Cardiac septum (tissue), 1 donor: ENCODE data around the gene SLC35B2. TPM values are rescaled to one million over a fixed set of nuclear protein-coding genes. Genes with fewer than 3 reads are reported as not detected.

Experiments
- DNase-seq: peaks from one replicate; pipeline ENCODE4 v3.0.0-alpha.2; 2020; ENCODE audit warnings: low spot score
- intact Hi-C: fragments of 100-400 bp; cut with DNase I; formaldehyde crosslinking; loops from one replicate; pipeline ENCODE4 v1.14.0; 2022
- total RNA-seq: library from RNA; stranded (reverse); fragmentation: NEBNext Ultra II Directional; extraction: Animal tissue kit (Norgen Biotek cat#: 25700); gene quantifications from one replicate; pipeline ENCODE4 v1.2.1, GENCODE V29; 2021
- donor health status: DM: no; HTN: no; CAD: no.

SLC35B2 gene
- total RNA-seq, 1 donor from 2014 or later: 23.2 TPM

- DNase-seq: no peak
- intact Hi-C loops: no loop called here
Observed at GRCh38 chr6:44270526-44271405, 13.4 kb upstream of the SLC35B2 start.

- DNase-seq: no peak
- intact Hi-C loops: loop anchor here (2.0 to 5.0 kb wide), 2 partner anchors 42 to 69 kb away; partner anchors contain the start of gene AARS2
Observed at GRCh38 chr6:44269921-44270525, 12.7 kb upstream of the SLC35B2 start, which contains the start of gene TMEM151B. TSS of gene TMEM151B (plus strand) at chr6:44270450. CDS start at chr6:44270743, 293 bp downstream.

- intact Hi-C loops: loop anchor here (2.0 to 5.0 kb wide), 2 partner anchors 43 to 69 kb away; partner anchors contain the start of gene AARS2
- no peak for DNase-seq
Observed at GRCh38 chr6:44269178-44269920, 12.0 kb upstream of the SLC35B2 start.

- intact Hi-C loops: loop anchor here (2.0 to 5.0 kb wide), 2 partner anchors 44 to 71 kb away; partner anchors contain the start of gene AARS2
- peak; percentile 77 for DNase-seq
Observed at GRCh38 chr6:44268095-44268628, 10.8 kb upstream of the SLC35B2 start.

- intact Hi-C loops: loop anchor here (5.0 kb wide), 1 partner anchor 45 kb away; the partner anchor contains the start of gene AARS2
- DNase-seq: no peak
Observed at GRCh38 chr6:44267252-44267651, 9.9 kb upstream of the SLC35B2 start.

GRCh38 chr6:44266347-44266746 lies 9.0 kb upstream of the SLC35B2 start:
- no peak for DNase-seq
- intact Hi-C loops: loop anchor here (5.0 kb wide), 1 partner anchor 46 kb away; the partner anchor contains the start of gene AARS2

GRCh38 chr6:44265722-44266233 lies 8.4 kb upstream of the SLC35B2 start:
- DNase-seq: no peak
- intact Hi-C loops: loop anchor here (5.0 kb wide), 1 partner anchor 47 kb away; the partner anchor contains the start of gene AARS2

- intact Hi-C loops: loop anchor here (5.0 kb wide), 1 partner anchor 47 kb away; the partner anchor contains the start of gene AARS2
- peak; percentile 97 for DNase-seq
Observed at GRCh38 chr6:44265007-44265721, 7.8 kb upstream of the SLC35B2 start, which contains the start of gene NFKBIE. TSS of gene NFKBIE (minus strand) at chr6:44265551. CDS start at chr6:44265346, 205 bp downstream.

GRCh38 chr6:44264154-44265006 lies 7.1 kb upstream of the SLC35B2 start:
- DNase-seq: peak; percentile 88
- intact Hi-C loops: loop anchor here (5.0 kb wide), 1 partner anchor 48 kb away; the partner anchor contains the start of gene AARS2

GRCh38 chr6:44263354-44264100 lies 6.2 kb upstream of the SLC35B2 start:
- intact Hi-C loops: no loop called here
- DNase-seq: no peak

- DNase-seq: no peak
- intact Hi-C loops: no loop called here
Observed at GRCh38 chr6:44262467-44263353, 5.4 kb upstream of the SLC35B2 start.

GRCh38 chr6:44261581-44261980 lies 4.3 kb upstream of the SLC35B2 start:
- no peak for DNase-seq
- intact Hi-C loops: no loop called here

- intact Hi-C loops: no loop called here
- DNase-seq: no peak
Observed at GRCh38 chr6:44260451-44261297, 3.3 kb upstream of the SLC35B2 start.

- intact Hi-C loops: no loop called here
- DNase-seq: no peak
Observed at GRCh38 chr6:44260011-44260410, 2.7 kb upstream of the SLC35B2 start.

GRCh38 chr6:44258921-44259320 lies 1.6 kb upstream of the SLC35B2 start:
- DNase-seq: no peak
- intact Hi-C loops: no loop called here
